GM18511 (cell line): ENCODE results near the gene MC1R.
"Not testable (repeated sequence)": the region's sequence is repeated elsewhere in the genome, so short reads cannot be mapped to it uniquely, and the experiment has no call there.

ENCODE experiments used
- ATAC-seq: cut with Tn5 transposase; IDR thresholded peaks from one replicate; pipeline ENCODE4 v1.9.1; 2021; ENCODE audit warnings: mild to moderate bottlenecking, moderate library complexity; ENCODE audit not compliant: unreplicated experiment

MC1R gene

DNA sequence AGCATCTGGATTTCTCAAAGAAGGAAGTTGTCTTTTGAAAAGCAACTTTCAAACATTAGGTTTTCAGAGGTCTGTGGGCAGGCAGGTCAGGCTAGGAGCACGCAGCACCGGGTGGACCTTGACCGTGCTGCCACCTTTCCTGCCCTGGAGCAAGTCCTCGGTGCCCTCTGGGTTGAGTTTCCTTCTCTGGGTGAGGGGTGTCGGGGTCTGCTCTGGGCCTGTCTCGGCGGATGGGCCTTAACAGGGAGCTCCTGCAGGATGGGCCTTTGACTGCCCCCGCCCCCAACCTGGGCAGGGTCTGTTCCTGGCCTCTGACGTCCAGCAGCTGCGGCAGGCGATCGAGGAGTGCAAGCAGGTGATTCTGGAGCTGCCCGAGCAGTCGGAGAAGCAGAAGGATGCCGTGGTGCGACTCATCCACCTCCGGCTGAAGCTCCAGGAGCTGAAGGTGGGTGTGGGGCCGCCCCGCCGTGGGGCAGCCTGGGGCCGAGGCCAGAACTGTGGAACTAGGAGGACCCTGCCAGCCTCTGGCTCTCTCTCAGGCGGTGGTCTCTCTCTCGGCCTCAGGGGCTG lies 38.6 kb downstream of the MC1R start:
- no peak for ATAC-seq

DNA sequence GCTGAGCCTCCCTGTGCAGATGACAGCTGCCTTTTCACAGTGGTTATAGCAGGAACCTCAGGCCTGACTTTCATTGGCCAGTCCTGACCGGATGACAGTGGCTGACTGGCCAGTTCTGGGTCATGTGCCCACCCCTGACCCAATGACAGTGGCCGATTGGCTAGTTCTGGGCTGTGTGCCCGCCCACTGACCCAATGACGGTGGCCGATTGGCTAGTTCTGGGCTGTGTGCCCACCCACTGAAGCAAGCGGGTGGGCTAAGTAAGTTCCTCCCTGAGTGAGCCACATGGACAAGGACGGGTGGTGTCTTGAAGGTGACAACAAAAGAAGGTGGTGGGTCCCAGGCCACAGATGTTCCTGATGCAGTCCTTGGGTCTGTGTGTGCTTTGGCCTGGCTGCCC lies 39.4 kb downstream of the MC1R start:
- no peak for ATAC-seq

DNA sequence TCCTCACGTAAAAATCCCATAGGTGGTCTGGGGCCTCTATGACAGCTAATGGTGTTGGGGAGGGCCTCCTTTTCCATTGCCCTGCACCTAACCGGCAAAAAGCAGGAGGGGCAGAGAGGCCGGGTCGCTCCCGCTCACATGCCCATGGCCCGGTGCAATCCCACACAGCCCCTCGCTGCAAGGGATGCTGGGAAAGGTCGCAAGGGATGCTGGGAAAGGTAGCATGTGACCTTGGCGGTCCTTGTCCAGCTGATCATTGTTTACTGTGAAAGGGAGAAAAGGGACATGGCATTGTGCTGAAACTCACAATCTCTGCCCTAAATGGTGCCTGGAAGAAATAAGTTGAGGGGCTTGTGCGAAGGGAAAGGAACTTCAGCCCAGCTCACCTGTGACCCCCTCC lies 39.9 kb downstream of the MC1R start:
- ATAC-seq = no peak

DNA sequence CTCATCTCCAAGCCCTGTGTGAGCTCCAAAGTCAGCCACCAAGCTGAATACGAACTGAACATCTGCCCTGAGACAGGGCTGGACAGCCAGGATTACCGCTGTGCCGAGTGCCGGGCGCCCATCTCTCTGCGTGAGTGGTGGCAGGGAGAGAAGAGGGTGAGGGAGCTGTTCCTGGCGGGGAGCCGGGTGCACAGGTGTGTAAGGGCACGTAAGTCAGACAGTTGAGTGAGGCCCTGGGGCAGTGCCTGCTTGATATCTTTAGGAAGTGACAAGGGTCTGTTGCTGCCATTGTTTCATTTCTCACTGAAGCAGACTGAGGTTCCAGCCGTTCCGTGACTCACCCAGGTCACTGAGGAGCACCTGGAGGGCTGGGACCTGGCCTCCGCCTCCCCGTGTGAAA lies 42.3 kb downstream of the MC1R start:
- ATAC-seq = no peak

DNA sequence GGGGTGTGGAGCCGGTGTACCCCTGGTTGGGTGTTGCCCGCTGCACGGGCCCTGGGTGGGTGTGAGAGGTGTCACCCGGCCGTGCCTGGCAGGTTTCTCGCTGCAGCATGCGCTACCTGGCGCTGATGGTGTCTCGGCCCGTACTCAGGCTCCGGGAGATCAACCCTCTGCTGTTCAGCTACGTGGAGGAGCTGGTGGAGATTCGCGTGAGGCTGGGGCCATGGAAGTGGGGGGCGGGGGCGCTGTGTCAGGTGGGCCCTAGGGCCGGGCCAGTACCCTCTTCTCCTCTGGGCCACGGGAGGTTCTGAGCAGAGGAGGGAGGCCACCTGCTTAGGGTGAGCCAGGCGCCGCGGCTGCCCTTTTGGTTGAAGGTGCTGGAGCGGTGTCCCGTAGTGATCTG lies 43.3 kb downstream of the MC1R start:
- no peak for ATAC-seq

DNA sequence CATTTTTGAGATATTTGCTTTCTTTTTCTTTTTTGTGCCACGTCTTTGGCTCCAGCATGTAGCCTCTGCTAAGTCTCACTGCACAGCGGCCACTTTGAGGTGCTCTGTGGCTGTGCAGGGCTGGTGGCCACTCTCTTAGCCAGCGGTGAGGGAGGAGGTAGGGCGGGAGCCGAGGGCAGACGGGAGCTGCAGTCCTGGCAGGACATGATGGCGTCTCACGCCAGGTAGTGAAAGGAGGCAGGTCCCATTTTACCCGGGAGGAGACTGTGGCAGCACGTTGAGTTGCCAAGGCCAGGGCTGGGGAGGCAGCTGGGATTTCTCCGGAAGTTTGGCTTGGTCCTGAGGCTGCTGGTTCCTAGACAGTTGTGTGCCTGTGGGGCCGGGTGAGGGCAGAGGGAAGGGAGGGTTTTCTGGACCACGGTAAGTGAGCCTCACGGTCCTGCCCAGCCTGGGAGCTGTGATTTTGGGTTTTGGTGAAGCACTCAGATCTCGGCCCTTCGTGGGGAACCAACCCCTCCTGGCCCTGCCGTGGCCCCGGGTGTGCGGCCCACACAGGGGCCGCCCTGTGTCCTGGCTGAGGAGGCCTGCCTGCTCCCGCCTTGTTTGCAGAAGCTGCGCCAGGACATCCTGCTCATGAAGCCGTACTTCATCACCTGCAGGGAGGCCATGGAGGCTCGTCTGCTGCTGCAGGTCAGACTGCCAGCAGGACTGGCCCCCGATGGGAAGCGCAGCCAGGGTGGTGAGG lies 44.3 kb downstream of the MC1R start:
- ATAC-seq = no peak

DNA sequence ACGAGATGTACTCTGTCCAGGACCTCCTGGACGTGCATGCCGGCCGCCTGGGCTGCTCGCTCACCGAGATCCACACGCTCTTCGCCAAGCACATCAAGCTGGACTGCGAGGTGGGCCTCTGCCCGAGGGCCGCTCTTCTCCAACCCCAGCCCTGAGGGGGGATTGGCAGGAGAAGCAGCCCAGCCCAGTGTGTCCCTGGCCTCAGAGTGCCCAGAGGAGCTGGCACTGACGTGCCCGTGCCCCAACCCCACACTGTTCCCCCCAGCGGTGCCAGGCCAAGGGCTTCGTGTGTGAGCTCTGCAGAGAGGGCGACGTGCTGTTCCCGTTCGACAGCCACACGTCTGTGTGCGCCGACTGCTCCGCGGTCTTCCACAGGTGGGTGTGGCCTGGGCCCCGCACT lies 45.5 kb downstream of the MC1R start:
- no peak for ATAC-seq

DNA sequence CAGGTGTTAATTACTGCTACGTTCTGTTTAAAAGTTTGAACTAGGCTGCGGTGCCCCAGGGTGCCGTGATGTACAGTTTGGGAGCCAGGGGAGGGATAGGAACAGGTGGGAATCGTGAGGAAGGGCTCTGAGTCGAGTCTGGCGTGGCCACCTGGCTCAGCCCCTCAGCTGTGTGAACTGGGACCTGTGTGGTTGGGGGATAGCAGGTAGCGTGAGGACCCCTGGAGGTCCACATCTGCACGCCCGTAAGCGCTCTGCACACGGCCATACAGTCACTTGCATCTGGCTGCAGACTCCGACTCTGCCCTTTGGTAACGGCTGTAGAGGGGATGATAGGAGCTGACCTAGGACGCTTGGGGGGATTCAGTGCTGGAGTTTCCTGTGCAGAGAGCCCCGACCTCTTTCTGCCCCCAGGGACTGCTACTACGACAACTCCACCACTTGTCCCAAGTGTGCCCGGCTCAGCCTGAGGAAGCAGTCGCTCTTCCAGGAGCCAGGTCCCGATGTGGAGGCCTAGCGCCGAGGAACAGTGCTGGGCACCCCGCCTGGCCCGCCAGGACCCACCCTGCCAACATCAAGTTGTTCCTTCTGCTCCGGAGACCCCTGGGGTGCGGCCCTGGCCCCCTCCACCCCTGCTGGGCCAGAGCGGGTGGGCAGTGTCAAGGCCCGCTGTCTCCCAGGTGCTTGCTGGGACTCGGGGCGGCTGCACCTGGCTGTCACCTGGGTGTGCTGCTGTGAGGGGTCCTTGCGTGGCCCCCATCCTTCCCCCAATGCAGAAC lies 47.0 kb downstream of the MC1R start:
- ATAC-seq = no peak

DNA sequence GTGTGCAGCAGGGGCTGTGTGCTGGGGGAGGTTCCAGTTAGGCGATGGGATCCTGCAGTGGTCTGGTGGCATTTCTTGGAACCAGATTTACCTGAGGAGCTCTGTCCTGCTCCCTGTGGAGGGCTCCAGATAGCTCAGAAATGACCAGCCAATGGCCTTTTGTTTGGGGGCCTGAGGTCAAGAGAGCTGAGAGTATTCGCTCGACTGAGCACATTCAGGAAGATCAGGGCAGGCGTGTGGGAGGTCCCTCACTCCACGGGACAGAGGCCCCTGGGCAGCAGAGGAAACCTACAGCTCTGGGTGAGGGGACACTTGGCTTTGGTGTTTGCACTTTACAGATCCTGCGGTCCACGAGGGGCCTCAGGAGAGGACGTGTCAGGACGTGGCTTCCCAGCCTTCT lies 48.1 kb downstream of the MC1R start:
- no peak for ATAC-seq

DNA sequence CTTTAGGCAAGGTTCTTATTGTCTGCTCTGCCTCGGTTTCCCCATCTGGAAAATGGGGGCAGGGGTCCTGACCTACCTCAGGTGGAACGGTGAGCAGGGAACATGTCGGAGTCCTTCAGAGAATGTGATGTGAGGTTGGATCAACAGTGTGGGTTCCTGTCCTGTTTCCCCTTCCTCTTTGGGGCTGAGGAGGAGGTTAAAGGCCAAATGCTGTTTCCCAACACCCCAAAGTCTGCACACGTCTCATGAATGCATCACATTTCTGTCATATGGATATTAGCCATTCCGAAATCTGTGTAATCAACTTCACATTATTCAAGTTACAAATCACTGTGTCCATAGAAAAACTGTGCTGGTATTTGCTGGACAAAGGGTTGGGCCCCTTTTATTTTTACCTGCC lies 48.8 kb downstream of the MC1R start:
- ATAC-seq = not testable (repeated sequence)

DNA sequence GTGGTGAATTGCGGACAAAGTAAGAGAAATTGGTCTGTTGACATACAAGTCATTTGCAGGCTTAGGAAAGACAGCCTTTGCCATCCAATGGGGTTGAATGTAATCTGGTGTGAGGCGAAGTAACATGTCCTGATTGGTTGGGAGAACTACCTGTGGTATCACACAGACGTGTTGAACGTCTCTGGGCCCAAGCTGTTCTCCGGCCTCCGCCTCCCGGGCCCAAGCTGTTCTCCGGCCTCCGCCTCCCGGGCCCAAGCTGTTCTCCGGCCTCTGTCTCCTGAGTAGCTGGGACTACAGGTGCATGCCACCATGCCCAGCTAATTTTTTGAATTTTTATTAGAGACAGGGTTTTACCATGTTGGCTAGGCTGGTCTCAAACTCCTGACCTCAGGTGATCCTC lies 49.4 kb downstream of the MC1R start:
- ATAC-seq = not testable (repeated sequence)

DNA sequence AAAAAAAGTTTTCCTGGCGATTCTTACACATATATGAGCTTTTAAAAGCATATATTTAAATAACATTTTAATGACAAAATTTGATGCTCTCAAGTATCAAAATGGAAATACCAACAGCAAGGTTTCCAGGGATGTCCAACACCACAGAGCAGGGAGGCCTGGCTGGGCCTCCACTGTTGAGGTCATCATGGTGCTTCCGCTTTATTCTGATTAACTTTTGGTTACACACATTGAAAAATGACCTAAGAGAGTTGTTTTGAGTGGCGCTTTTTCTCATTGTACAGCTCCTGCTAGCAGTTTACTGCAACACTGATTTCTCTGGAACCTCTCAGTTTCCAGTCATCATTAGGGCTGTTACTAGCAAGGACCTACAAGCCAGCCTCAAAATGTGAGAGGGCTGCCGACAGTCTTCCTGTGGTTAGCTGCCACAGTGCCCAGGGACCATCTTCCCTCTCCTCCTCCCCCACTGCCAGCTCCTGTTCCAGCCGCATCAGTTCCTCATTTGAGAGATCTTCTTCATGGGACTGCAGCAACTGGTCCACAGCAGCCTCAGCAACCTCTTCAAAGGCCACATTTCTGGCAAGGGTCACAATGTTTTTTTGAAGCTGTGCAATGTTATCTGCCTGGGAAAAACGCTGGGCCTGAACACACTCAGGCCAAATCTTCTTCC lies 51.2 kb downstream of the MC1R start:
- no peak for ATAC-seq
